ENCODE results near the gene CENPX.
A peak's percentile ranks its signal among the peaks of the same experiment; 100 is the strongest.

Gene CENPX

DNA sequence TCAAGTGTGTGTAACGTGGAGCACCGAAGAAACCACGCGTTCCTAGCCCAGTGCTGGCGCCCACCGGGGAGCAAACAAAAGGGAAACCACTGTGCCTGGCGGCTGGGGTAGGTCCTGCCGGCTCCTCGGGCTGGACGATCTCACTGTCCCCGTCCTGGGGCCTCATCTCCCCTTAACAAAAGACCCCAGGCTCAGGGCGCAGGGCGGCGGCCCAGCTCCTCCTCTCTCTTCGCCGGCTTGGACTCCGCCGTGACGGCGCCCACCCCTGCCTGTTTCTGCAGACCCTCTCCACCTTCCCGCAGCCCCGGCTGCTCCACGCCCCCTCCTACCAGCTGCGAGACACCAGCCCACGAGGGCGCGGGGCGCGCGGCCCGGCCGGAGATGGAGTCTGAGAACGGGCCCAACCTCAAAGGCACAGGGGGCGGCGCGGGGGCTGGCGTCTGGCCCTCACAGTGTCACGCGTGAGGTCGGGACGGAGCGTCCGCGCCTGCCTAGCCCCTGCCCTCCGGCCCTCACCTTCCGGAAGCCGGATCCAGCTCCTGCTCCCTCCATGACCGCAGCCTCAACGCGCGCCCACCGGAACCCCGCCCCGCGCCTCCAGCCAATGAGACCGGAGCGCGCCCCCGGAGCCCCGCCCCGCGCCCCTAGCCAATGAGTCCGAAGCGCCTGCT is at the start of gene CENPX:
TSS of gene CENPX (minus strand) at position 569 of the 671 bp plus-strand sequence. CDS start at position 552, 17 bp downstream.
- DNase-seq, result no peak

- DNase-seq, result no peak
Measured at GRCh38 chr17:82070611-82071010, 47.9 kb upstream of the CENPX start.

- peak; percentile 72 for DNase-seq
Measured at GRCh38 chr17:82065638-82066303, 43.1 kb upstream of the CENPX start, which contains the start of gene DUS1L. DUS1L (minus strand) TSS chr17:82065804; CDS start chr17:82065059, 745 bp downstream.

GRCh38 chr17:82065193-82065637 is 42.5 kb upstream of the CENPX start:
- no peak for DNase-seq

DNA sequence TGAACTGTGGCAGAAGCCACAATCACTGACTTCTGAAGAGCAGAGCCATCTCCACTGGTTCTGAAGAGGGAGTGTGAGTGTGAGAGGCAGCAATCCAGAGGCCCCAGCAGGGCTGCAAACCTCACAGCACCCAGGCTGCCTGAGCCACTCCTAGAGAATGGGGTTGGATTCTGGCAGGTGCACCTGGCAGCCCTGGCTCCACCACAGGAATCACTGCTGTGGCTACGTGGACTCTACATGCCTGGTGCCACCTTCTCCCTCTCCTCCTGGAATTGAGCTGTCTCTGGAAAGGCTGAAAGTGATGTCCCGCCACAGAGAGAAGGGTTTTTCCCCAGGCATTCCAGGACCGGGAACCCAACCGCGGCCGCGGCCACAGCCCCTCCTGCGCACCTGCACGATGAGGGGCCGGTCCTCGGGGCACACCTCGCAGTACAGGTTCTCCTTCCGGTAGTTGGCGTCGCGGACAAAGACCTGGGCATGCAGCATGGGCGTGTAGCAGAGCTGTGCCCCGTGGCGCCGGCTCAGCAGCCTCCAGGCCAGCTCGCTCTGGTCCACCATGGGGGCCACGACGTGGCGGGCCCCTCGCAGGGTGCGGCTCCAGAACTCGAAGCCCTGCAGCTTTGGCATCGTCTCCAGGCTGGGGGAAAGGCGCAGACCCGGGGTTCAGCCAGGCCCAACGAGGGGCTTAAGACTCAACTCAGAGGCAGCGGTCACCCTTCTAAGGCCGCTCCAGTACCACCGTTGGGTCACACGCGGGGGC is 41.9 kb upstream of the CENPX start:
- DNase-seq, result no peak

GRCh38 chr17:82063424-82064415 is 41.0 kb upstream of the CENPX start:
- DNase-seq, result no peak

GRCh38 chr17:82062984-82063368 is 40.3 kb upstream of the CENPX start:
- no peak for DNase-seq

GRCh38 chr17:82062076-82062983 is 39.7 kb upstream of the CENPX start:
- no peak for DNase-seq

DNA sequence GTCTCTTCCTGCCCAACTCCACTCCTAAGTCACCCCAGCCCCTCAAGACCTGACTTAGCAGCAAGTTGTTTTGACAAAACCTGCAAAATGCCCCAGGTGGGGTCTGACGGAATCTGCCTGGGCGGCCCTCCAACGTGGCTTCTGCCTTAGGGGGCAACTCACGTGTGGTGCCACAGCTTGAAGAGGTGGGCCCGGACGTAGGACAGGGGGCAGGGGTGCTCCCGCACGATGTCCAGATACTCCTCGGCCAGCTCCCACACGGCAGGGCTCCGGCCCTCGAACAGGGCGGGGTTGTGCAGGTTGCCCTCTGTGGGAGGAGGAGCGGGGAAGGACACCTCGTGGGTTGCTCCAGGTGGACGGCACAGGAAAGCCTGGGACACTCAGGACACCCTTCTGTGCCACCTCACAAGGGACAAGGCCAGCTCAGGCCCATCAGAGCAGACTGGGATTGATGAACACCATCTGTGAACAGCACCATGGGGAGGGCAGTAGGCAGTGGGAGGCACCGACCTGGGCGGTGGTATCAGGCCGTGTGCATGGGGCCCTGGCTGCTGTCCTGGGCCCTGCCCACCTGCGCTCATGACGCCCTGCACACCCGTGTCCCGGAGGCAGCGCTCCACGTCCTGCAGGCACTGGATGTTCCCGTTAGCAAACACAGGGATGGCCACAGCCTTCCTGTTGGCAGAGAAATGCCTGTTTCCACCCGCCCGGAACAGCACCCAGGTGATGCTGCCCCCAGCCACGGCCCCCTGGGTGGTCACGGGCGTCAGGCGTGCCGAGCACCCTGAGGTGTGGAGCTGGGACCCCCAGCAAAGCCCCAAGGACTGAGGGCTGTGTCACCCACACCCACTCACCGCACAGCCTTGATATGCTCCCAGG is 38.6 kb upstream of the CENPX start:
- DNase-seq, result no peak

DNA sequence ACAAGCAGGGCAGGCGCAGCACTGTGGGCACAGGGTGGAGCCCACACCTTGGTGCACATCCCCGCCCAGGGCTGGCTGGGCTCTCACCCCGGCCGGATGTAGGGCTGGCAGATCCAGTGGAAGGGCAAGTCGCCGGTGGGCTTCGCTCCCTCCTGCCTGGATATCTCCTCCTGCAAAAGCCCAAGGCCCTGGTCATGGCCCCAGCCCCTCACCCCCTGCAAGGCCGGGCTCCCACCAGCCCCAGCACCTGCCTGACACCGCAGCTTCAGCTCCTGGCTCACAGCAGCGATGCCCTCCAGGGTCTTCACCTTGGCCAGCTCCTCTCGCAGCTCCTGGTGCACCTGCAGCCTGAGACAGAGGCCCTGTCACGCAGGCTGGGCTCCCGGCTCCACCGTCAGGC is 37.9 kb upstream of the CENPX start:
- no peak for DNase-seq

DNA sequence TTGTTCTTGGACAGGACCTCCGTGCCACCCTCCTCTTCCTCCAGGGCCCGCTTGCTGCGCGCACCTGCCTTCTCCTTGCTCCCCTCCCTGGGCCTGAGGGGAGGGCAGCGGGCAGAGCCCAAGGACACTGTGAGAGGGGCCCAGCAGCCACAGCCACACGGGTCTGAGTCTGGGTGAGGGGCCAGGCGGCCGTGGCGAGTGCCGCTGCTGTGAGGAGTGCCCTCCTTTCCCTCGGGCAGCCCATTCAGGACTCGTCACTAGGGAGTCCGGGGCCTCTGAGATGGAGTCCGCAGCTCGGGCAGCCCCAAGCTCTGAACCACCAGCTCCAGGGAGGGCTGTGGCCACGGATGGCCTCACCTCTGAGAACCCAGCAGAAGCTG is 37.3 kb upstream of the CENPX start:
- no peak for DNase-seq

DNA sequence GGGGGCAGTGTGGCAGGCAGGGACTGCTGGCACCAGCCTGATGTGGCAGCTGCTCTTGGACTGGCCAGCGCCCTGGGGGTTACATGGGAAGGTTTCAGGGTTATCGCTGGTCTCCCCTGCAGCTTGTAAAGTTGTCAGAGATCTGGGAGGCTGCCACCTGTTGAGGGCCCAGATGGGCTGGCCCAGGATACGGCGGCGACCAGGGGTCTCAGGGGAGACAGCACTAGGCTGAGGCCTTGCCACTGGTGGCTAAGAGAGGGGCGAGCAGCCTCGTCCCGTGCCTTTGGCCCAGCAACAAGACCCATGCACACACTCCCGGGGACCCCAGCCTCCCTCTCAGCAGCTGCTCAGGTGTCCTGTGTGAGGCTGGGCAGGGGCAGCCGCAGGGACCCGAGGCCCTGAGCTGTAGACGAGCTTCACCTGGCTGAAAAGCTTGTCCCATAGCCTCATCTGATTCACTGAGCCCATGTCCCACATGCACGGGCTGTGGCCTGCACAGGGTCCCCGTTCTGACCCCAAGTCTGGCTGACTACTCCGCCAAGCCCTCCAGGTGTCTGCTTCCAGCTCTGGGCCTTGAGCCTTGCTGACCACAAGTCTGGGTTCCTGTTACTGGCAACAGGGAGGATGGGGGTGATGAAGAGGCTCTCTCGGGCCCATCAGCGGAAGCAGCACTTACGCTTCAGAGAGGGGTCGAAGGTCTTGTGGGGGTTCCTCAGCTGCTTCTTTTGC is 36.8 kb upstream of the CENPX start:
- DNase-seq, result no peak

- no peak for DNase-seq
Measured at GRCh38 chr17:82058855-82059249, 36.2 kb upstream of the CENPX start.

- DNase-seq, result no peak
Measured at GRCh38 chr17:82058230-82058854, 35.7 kb upstream of the CENPX start.

GRCh38 chr17:82056729-82057621 is 34.3 kb upstream of the CENPX start:
- no peak for DNase-seq

- DNase-seq, result no peak
Measured at GRCh38 chr17:82055965-82056728, 33.5 kb upstream of the CENPX start.

Measured in stimulated activated CD4-positive, alpha-beta T cell treated with anti-CD3 and anti-CD28 coated beads, Interleukin-4, amount 100 ng/mL, for 24 hours (primary cell).